ENCODE measurements around the gene QDPR. TPM values are rescaled to one million over a fixed set of nuclear protein-coding genes. Genes with fewer than 3 reads are reported as not detected.

The QDPR gene
- total RNA-seq, 1 experiment from 2014 or later, result 39.5 TPM

DNA sequence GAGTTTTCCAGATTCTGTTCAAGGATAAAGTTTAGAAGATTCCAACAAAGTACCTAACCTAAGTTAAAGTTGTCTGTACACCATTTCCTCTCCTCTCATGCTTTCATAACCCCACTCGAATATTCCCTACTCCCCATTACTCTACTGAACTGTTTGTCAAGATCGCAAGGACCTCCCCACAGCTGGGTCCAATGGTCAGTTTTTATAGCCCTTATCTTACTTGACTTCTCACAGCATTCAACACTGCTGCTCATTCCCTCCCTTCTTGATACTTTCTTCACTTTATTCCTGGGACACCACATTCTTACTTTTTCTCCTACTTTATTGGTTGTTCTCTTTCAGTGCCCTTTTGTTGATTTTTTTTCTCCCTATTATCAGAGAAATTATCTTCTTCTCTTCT is 30.9 kb downstream of the QDPR start (continued):
- TF ChIP-seq CBX3 (IDR thresholded peaks at IDR 0.05; ENCODE audit: low read depth) (no peak), POLR2AphosphoS5 (IDR thresholded peaks at IDR 0.05; ENCODE audit: low read depth, low read length) (no peak)

DNA sequence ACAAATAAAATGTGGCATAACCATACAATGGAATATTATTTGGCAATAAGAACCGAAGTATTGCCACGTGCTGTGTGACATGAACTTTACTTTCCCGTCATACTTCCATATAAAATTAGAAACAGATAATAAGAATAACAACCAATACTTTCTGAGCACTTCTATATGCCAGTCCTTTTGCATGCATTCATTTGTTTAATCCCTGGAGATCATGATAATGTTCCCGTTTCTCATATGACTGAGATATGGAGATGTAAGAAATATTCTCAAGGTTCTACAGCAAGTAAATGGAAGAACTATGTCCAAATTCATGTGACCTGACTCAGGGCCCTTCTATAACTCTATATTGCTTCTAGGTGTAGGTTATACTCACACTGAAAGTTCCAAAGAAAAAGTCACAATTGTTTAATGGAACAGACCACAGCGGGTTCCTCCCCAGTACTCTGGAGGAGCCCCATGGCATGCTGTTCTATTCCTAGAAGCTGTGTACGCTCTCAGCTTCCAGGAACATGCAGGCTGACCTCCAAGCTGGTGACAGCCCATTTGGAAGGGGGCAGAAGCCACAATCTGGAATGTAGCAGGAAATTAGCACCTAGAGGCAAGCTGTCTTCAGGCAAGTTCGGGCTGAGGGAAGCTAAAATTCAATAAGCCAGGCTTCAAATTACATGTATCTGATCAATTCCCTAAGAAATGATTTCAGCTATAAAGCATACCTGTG is 31.5 kb downstream of the QDPR start:
- POLR2A ChIA-PET, result no interaction called here
- ATAC-seq, result no peak
- intact Hi-C loops (cut with micrococcal nuclease), result no loop called here

More for the DNA sequence above, 31.5 kb downstream of the QDPR start:
- no peak overlapping the region for H3K27ac ChIP-seq (ENCODE audit: low read depth, low read length)
- no peaks in the 10 kb centered on the region for H3K79me2 ChIP-seq (ENCODE audit: insufficient read depth, low read length)
- ChIA-PET RAD21 (ENCODE audit: low non-redundant PET in 1 of 2, low total read pairs in 2 of 2, uncharacterized antibody in 2 of 2, unreplicated experiment in 2 of 2) (no interaction called here), CTCF (no interaction called here)
- H2AFZ ChIP-seq (ENCODE audit: low read depth, low read length, poor library complexity, severe bottlenecking), result no peak overlapping the region
- H4K20me1 ChIP-seq (ENCODE audit: insufficient read depth), result no peaks in the 10 kb centered on the region
- no peaks in the 10 kb centered on the region for H3K27me3 ChIP-seq (ENCODE audit: insufficient read depth, low read length)
- H3K9me2 ChIP-seq (ENCODE audit: insufficient read depth), result no peaks in the 10 kb centered on the region
- H3K4me2 ChIP-seq (ENCODE audit: low read length), result no peak overlapping the region
- H3K9ac ChIP-seq (ENCODE audit: low read length), result no peak overlapping the region
- H3K36me3 ChIP-seq (ENCODE audit: control insufficient read depth in 1 of 2, insufficient read depth in 2 of 2, low read length in 2 of 2), result 0 out of 4 replicates have a peak, but pooled peaks cover 0 to 3% of the 10 kb centered on the region in 2 experiments
- TF ChIP-seq YY1 (IDR thresholded peaks at IDR 0.05; ENCODE audit: extremely low read depth, insufficient replicate concordance, low read depth, low read length) (no peak), SRF (IDR thresholded peaks at IDR 0.05; ENCODE audit: low read depth) (no peak), FOSL1 (IDR thresholded peaks at IDR 0.05; ENCODE audit: low read depth) (no peak), TCF7L2 (IDR thresholded peaks at IDR 0.05; ENCODE audit: borderline replicate concordance, extremely low read depth, insufficient read depth, insufficient read length) (no peak), POLR2A (IDR thresholded peaks at IDR 0.05; ENCODE audit: borderline replicate concordance, extremely low read depth, insufficient read depth, insufficient read length) (no peak), ZFX (IDR thresholded peaks at IDR 0.05) (no peak), CBX3 (IDR thresholded peaks at IDR 0.05; ENCODE audit: low read depth) (no peak), JUND (IDR thresholded peaks at IDR 0.05) (no peak), ELF1 (IDR thresholded peaks at IDR 0.05; ENCODE audit: borderline replicate concordance, low read depth) (no peak), EZH2 (IDR thresholded peaks at IDR 0.05) (no peak)
- TF ChIP-seq, protein P1, sequence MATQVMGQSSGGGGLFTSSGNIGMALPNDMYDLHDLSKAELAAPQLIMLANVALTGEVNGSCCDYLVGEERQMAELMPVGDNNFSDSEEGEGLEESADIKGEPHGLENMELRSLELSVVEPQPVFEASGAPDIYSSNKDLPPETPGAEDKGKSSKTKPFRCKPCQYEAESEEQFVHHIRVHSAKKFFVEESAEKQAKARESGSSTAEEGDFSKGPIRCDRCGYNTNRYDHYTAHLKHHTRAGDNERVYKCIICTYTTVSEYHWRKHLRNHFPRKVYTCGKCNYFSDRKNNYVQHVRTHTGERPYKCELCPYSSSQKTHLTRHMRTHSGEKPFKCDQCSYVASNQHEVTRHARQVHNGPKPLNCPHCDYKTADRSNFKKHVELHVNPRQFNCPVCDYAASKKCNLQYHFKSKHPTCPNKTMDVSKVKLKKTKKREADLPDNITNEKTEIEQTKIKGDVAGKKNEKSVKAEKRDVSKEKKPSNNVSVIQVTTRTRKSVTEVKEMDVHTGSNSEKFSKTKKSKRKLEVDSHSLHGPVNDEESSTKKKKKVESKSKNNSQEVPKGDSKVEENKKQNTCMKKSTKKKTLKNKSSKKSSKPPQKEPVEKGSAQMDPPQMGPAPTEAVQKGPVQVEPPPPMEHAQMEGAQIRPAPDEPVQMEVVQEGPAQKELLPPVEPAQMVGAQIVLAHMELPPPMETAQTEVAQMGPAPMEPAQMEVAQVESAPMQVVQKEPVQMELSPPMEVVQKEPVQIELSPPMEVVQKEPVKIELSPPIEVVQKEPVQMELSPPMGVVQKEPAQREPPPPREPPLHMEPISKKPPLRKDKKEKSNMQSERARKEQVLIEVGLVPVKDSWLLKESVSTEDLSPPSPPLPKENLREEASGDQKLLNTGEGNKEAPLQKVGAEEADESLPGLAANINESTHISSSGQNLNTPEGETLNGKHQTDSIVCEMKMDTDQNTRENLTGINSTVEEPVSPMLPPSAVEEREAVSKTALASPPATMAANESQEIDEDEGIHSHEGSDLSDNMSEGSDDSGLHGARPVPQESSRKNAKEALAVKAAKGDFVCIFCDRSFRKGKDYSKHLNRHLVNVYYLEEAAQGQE (IDR thresholded peaks at IDR 0.05; ENCODE audit: low read depth), result no peak
- TF ChIP-seq, protein P2, sequence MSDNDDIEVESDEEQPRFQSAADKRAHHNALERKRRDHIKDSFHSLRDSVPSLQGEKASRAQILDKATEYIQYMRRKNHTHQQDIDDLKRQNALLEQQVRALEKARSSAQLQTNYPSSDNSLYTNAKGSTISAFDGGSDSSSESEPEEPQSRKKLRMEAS (IDR thresholded peaks at IDR 0.05), result no peak
- TF ChIP-seq, protein P3, sequence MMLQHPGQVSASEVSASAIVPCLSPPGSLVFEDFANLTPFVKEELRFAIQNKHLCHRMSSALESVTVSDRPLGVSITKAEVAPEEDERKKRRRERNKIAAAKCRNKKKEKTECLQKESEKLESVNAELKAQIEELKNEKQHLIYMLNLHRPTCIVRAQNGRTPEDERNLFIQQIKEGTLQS (IDR thresholded peaks at IDR 0.05), result no peak
- TF ChIP-seq, protein P4, sequence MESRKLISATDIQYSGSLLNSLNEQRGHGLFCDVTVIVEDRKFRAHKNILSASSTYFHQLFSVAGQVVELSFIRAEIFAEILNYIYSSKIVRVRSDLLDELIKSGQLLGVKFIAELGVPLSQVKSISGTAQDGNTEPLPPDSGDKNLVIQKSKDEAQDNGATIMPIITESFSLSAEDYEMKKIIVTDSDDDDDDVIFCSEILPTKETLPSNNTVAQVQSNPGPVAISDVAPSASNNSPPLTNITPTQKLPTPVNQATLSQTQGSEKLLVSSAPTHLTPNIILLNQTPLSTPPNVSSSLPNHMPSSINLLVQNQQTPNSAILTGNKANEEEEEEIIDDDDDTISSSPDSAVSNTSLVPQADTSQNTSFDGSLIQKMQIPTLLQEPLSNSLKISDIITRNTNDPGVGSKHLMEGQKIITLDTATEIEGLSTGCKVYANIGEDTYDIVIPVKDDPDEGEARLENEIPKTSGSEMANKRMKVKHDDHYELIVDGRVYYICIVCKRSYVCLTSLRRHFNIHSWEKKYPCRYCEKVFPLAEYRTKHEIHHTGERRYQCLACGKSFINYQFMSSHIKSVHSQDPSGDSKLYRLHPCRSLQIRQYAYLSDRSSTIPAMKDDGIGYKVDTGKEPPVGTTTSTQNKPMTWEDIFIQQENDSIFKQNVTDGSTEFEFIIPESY (IDR thresholded peaks at IDR 0.05; ENCODE audit: extremely low read depth, insufficient replicate concordance, low read length), result no peak
- TF ChIP-seq, protein P5, sequence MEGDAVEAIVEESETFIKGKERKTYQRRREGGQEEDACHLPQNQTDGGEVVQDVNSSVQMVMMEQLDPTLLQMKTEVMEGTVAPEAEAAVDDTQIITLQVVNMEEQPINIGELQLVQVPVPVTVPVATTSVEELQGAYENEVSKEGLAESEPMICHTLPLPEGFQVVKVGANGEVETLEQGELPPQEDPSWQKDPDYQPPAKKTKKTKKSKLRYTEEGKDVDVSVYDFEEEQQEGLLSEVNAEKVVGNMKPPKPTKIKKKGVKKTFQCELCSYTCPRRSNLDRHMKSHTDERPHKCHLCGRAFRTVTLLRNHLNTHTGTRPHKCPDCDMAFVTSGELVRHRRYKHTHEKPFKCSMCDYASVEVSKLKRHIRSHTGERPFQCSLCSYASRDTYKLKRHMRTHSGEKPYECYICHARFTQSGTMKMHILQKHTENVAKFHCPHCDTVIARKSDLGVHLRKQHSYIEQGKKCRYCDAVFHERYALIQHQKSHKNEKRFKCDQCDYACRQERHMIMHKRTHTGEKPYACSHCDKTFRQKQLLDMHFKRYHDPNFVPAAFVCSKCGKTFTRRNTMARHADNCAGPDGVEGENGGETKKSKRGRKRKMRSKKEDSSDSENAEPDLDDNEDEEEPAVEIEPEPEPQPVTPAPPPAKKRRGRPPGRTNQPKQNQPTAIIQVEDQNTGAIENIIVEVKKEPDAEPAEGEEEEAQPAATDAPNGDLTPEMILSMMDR (IDR thresholded peaks at IDR 0.05 in 2 of 3, conservative IDR thresholded peaks at IDR 0.05 in 1 of 3; ENCODE audit: borderline replicate concordance in 1 of 3, insufficient read depth in 1 of 3, low read depth in 2 of 3, low read length in 2 of 3), result no peak
- no TSS peak for BruUV-seq (replicated peaks)
- DNase-seq (ENCODE audit: low read depth, low spot score), result no peak
- no peak overlapping the region for H3K4me3 ChIP-seq (replicated peaks in 1 of 2; ENCODE audit: low read depth in 1 of 2, low read length in 2 of 2)
- no peaks in the 10 kb centered on the region for H3K9me3 ChIP-seq (ENCODE audit: control insufficient read depth in 1 of 2, insufficient read depth in 1 of 2, low read depth in 1 of 2, low read length in 2 of 2)
- H3K4me1 ChIP-seq (ENCODE audit: control insufficient read depth in 1 of 2, insufficient read depth in 2 of 2, low read length in 2 of 2), result no peaks in the 10 kb centered on the region
